ENCODE data around the gene MIGA1.

DNA sequence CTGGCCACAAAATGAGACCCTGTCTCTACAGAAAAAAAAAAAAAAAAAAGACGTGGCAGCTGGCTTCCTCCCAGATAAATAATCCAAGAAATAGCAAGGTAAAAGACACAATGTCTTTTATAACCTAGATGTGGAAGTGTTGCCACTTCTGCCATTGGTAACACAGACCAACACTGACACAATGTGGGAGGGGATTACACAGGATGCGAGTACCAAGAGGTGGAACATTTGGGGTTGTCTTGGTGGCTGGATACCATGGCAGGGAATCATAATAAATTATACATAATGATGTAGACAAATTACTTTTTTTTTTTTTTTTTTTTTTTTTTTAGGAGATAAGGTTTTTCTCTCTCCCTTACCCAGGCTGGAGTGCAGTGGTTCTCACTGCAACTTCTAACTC is 103.0 kb downstream of the MIGA1 start:
- TF ChIP-seq EP300 (IDR thresholded peaks at IDR 0.05) (no peak), CTCF (IDR thresholded peaks at IDR 0.05) (no peak)

All from sigmoid colon (tissue), 4 donors.